ENCODE results near the gene PPTC7. TPM values are rescaled to one million over a fixed set of nuclear protein-coding genes. Genes with fewer than 3 reads are reported as not detected.
A peak's percentile ranks its signal among the peaks of the same experiment; 100 is the strongest.
"Not testable (repeated sequence)": the region's sequence is repeated elsewhere in the genome, so short reads cannot be mapped to it uniquely, and the experiment has no call there.

PPTC7 gene
- total RNA-seq, 1 experiment from 2014 or later, result 3.0 TPM

DNA sequence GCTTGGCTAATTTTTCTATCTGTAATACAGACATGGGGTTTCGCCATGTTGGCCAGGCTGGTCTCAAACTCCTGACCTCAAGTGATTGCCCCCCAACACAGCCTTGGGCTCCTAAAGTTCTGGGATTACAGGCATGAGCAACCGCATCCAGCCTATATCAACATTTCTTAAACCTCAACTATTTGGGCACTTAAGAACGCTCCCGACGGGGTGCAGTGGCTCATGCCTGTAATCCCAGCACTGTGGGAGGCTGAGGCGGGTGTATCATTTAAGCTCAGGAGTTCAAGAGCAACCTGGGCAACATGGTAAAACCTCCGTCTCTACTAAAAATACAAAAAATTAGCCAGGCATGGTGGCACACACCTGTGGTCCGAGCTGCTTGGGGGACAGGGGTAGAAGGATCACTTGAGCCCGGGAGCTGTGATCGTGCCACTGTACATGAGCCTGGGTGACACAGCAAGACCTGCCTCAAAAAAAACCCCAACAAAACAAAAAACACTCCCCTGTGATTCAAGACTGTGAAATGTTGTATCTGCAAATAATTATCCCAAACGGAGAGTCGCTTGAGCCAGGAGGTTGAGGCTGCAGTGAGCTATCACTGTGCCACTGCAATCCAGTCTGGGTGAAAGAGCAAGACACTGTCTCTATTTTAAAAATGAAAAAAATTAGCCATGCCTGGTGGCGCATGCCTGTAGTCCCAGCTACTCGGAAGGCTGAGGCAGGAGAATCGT, 21.5 kb downstream of the PPTC7 start:
- peak; percentile 56 for DNase-seq (ENCODE audit: low read depth)

DNA sequence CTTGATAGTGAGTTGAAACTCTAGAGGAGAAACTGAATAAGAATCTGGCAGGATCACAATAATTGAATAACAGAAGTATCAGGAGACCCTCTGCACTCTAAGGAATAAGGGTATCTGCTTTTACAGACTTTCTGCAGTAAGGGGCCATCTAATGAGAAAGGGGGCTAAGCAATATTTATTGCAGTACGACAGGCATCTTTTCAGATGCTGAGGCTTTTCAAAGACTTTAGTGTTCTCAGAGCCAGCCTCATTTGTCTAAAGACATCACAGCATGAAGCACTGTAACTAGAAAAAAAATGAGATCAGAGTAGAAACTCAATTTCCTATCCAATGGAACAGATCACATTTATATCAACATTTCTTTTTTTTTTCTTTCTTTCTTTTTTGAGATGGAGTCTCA, 22.2 kb downstream of the PPTC7 start:
- no peak for DNase-seq (ENCODE audit: low read depth)

- DNase-seq (ENCODE audit: low read depth), result no peak
Observed at GRCh38 chr12:110560048-110560447, 23.1 kb downstream of the PPTC7 start.

DNA sequence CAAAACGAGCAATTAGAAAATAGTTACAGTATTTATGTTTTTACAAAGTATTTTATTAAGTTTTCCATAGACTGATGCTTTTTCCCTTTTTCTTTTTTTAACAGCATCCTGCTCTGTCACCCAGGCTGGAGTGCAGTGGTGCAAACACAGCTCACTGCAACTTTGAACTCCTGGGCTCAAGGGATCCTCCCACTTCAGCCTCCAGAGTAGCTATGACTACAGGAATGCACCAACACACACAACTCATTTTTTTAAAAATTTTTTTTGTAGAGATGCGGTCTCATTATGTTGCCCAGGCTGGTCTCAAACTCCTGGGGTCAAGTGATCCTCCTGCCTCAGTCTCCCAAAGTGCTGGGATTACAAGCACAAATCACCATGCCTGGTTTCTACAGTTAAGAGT, 24.2 kb downstream of the PPTC7 start:
- DNase-seq (ENCODE audit: low read depth), result not testable (repeated sequence)

GRCh38 chr12:110557300-110557699, 25.8 kb downstream of the PPTC7 start:
- no peak for DNase-seq (ENCODE audit: low read depth)

GRCh38 chr12:110556705-110557104, 26.4 kb downstream of the PPTC7 start:
- no peak for DNase-seq (ENCODE audit: low read depth)

- peak; percentile 76 for DNase-seq (ENCODE audit: low read depth)
Observed at GRCh38 chr12:110555577-110556406, 27.3 kb downstream of the PPTC7 start.

- no peak for DNase-seq (ENCODE audit: low read depth)
Observed at GRCh38 chr12:110554184-110554583, 28.9 kb downstream of the PPTC7 start.

GRCh38 chr12:110550981-110551380, 32.1 kb downstream of the PPTC7 start:
- DNase-seq (ENCODE audit: low read depth), result no peak

DNA sequence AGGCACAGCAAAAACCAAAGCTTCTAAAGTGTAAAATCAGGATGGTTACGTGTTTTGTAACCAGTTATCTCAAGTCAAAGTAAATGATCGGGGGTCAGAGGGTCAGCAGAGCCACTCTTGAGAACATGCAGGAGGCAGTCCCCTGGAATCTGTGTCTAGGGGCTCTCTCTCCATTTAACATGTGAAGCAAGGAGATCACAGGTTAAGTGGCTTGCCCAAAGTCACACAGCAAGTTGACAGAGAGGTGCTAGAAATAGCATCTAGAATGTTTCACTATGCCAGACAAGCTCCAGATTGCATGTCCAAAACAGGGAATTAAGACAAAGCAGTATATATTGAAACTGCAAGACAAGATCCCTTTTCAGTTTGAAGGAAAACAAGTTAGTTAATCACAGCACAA, 33.4 kb downstream of the PPTC7 start:
- DNase-seq (ENCODE audit: low read depth), result no peak

DNA sequence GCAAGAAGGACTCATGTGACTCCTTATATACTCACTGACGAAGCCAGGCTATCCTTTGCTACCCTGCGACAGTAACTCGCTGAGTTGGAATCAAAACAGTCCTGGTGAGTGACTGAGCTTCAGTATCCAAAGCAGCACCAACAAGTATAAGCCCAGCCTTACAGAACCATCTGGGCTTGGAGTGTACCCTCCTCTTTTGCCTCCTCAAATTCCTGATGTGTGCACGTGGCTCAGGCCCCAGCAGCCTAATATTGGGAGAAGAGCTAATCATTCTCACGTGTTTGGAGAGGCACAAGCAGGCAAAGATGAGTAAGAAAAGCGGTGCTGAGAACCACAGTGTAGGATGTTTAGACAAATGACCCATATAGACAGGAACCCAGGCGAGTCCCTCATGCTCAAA, 34.4 kb downstream of the PPTC7 start:
- DNase-seq (ENCODE audit: low read depth), result no peak

- DNase-seq (ENCODE audit: low read depth), result no peak
Observed at GRCh38 chr12:110547090-110547489, 36.0 kb downstream of the PPTC7 start.

- peak; percentile 86 for DNase-seq (ENCODE audit: low read depth)
Observed at GRCh38 chr12:110546339-110546738, 36.8 kb downstream of the PPTC7 start.

GRCh38 chr12:110545812-110546211, 37.3 kb downstream of the PPTC7 start:
- no peak for DNase-seq (ENCODE audit: low read depth)

GRCh38 chr12:110545259-110545658, 37.9 kb downstream of the PPTC7 start:
- peak; percentile 79 for DNase-seq (ENCODE audit: low read depth)

GRCh38 chr12:110543965-110544364, 39.2 kb downstream of the PPTC7 start:
- no peak for DNase-seq (ENCODE audit: low read depth)

DNA sequence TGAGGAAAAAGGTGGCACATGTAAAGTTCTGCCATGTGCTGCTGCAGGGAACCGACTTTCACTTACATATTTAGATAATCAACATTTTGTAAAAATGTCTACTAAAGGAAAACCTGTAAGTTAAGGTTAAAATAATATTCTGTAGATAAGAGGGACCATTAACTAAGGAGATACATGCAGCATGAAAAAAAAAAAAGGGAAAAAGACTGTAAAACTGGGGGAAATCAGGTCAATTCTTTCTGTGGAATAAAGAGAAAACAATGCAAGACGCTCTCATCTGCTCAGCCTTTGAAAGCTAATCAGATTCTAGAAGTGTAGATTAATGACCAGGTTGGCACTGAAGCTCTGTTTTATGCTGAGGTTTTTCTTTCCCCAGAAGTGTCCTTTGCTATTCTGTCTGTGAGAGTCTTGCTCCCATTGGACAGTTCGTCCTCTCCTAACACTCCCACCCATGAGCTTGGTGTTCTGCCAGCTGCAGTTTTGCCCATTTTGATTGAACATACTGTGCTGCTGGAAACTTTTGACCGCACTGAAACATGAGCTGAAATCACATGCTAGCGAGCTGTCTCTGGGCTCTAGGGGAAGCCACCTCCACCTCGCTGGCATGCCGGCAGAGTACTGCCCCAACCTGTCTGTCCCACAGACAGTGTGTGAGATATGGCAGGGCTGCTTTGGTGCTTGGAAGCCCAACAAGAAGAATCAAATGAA, 39.7 kb downstream of the PPTC7 start:
- peak; percentile 64 for DNase-seq (ENCODE audit: low read depth)

GRCh38 chr12:110540048-110540447, 43.1 kb downstream of the PPTC7 start:
- no peak for DNase-seq (ENCODE audit: low read depth)

DNA sequence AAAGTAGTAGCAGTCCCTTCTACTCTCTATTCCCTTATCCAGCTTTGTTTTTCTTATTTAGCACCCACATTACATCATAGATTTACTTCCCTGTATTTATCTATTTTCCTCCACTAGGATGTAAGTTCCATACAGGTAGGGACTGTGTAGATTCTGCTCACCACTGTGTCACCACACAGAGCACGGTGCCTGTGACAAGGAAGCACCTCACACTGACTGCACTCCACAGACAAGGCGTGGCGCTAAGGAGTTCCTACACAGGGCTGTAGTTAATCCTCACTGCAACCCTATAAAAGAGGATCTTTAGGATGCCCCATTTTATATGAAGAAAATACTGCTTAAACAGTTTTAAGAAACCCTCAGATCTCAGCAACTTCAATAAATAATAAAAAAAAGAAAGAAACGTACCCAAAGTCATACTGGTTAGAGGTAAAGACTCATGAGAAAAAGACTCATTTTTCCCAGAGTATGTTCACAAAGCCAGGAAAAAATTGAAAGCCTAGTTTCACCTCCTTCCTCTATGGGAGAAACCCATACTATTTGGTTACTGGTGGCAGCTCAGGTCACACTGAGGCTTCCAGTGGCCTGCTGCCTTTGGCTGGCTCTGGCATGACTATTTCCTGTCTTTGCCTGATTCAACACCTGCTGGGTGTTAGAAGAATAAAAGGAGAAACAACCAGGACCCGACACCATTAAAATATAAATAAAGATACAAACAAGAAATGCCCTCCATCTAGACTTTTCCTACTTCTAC, 44.1 kb downstream of the PPTC7 start:
- no peak for DNase-seq (ENCODE audit: low read depth)

DNA sequence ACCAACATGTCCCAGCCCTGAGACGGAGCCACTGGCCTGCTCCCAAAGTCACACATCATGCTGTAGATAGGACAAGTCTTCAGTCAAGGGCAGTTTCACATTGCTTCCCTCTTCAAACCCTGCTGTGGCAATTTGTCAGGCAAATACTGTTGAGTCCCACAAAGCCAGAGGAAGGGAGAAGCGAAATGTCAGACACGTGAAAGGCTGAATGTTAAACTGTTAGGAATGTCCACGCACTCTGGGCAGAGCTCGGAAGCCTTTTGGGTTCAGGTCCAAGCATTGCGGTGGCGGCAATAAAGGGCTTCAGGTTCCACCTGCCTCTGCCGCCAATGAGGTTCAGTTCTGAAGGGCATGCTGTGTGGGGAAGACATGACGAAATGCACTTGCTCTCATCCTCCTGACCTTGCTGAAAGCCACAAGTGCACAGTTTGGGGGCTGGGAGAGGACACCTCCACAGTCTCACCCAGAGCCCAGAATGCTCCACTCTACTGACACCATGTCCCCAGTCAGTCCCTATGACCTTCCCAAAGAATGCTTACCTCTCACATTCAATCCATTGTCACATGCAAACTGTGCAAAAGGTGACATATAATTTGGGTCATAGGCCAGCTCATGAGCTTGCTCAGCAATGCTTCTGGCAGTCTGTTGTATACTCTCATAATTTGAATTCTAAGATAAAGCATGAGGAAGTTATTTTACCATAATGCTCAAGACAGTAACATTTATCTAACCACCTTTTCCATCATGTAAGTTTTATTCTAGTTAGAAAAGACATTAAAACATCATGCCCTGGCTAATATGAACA, 45.3 kb downstream of the PPTC7 start:
- DNase-seq (ENCODE audit: low read depth), result no peak
